ENCODE results near the gene SERPINB7.

DNA sequence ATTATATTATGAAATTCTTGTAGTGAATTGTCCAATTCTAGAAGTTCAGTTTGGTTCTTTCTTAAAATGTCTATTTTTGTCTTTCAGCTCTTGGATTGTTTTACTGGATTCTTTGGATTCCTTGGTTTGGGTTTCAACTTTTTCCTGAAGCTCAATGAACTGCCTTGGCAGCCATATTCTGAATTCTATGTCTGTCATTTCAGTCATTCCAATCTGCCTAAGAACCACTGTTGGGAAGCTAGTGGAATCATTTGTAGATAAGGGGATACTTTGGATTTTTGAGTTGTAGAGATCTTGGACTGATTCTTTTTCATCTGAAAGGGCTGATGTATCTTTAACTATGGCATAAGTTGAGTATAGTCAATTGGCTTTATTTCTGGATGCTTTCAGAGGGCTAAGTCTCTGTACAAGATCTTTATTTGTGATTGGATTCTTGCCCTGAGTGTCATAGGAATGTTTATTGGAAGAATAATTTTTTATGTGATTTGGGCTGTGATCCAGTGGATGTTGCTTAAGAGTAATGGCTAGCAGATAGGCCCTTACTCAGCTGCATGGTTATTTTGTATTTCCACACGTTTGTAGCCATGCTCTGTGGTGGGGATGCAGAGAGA is 42.3 kb downstream of the SERPINB7 start:
- TF ChIP-seq, protein P1, sequence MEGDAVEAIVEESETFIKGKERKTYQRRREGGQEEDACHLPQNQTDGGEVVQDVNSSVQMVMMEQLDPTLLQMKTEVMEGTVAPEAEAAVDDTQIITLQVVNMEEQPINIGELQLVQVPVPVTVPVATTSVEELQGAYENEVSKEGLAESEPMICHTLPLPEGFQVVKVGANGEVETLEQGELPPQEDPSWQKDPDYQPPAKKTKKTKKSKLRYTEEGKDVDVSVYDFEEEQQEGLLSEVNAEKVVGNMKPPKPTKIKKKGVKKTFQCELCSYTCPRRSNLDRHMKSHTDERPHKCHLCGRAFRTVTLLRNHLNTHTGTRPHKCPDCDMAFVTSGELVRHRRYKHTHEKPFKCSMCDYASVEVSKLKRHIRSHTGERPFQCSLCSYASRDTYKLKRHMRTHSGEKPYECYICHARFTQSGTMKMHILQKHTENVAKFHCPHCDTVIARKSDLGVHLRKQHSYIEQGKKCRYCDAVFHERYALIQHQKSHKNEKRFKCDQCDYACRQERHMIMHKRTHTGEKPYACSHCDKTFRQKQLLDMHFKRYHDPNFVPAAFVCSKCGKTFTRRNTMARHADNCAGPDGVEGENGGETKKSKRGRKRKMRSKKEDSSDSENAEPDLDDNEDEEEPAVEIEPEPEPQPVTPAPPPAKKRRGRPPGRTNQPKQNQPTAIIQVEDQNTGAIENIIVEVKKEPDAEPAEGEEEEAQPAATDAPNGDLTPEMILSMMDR (IDR thresholded peaks at IDR 0.05; ENCODE audit: control extremely low read depth in 1 of 3, insufficient read depth in 1 of 3, low read depth in 1 of 3, low read length in 3 of 3), result no peak
- TF ChIP-seq RAD21 (IDR thresholded peaks at IDR 0.05 in 1 of 2, conservative IDR thresholded peaks at IDR 0.05 in 1 of 2; ENCODE audit: low read depth in 2 of 2, low read length in 2 of 2), result no peak
- no peak for TF ChIP-seq ASH2L (IDR thresholded peaks at IDR 0.05; ENCODE audit: low read length)
- TF ChIP-seq HDAC2 (IDR thresholded peaks at IDR 0.05; ENCODE audit: borderline replicate concordance in 1 of 2, low read depth in 2 of 2, low read length in 2 of 2), result no peak
- no peak for TF ChIP-seq PHF8 (conservative IDR thresholded peaks at IDR 0.05; ENCODE audit: low read depth, low read length)
- no peak for TF ChIP-seq POLR2A (IDR thresholded peaks at IDR 0.05; ENCODE audit: control extremely low read depth in 1 of 2, low read depth in 2 of 2, low read length in 2 of 2)
- TF ChIP-seq SUZ12 (IDR thresholded peaks at IDR 0.05; ENCODE audit: low read length), result no peak
- TF ChIP-seq EP300 (IDR thresholded peaks at IDR 0.05; ENCODE audit: borderline replicate concordance in 1 of 2, low read depth in 2 of 2, low read length in 2 of 2), result no peak
- TF ChIP-seq SIX5 (IDR thresholded peaks at IDR 0.05; ENCODE audit: low read depth, low read length), result no peak
- TF ChIP-seq YY1 (IDR thresholded peaks at IDR 0.05; ENCODE audit: low read depth, low read length), result no peak
- no peak for TF ChIP-seq NRF1 (IDR thresholded peaks at IDR 0.05; ENCODE audit: low read depth, low read length)

Measured in H1 (cell line).